ENCODE data around the gene SNED1.

- TF ChIP-seq, protein P1, sequence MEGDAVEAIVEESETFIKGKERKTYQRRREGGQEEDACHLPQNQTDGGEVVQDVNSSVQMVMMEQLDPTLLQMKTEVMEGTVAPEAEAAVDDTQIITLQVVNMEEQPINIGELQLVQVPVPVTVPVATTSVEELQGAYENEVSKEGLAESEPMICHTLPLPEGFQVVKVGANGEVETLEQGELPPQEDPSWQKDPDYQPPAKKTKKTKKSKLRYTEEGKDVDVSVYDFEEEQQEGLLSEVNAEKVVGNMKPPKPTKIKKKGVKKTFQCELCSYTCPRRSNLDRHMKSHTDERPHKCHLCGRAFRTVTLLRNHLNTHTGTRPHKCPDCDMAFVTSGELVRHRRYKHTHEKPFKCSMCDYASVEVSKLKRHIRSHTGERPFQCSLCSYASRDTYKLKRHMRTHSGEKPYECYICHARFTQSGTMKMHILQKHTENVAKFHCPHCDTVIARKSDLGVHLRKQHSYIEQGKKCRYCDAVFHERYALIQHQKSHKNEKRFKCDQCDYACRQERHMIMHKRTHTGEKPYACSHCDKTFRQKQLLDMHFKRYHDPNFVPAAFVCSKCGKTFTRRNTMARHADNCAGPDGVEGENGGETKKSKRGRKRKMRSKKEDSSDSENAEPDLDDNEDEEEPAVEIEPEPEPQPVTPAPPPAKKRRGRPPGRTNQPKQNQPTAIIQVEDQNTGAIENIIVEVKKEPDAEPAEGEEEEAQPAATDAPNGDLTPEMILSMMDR (IDR thresholded peaks at IDR 0.05; ENCODE audit: borderline replicate concordance, extremely low read depth, low read length, poor library complexity, severe bottlenecking), result no peak
- no peak for TF ChIP-seq EZH2 (IDR thresholded peaks at IDR 0.05; ENCODE audit: borderline replicate concordance, low read depth, low read length, severe bottlenecking)
These were observed 8.0 kb downstream of the SNED1 start for GRCh38 chr2:241006412-241006811.
